Measurements from ENCODE around the gene GPR18.

DNA sequence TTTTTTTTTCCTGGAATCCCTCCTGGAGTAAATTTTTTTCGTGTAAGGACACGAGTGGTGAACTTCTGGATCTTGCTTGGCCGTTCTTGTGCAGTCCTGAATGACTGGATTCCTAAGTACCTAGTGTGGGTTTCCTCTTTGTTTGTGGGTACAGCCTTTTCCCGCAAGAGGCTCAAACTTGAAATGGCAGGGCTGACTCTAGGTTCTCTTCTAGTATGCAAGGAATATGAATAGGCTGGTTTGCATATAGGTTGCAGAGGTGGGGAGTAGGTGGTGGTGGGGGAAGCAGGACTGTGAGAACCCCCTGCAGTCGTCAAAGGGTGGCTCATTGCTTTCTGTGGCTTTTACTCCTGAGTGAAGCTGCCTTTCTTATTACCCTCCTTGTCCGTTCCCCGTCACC is 43.9 kb downstream of the GPR18 start:
- TF ChIP-seq, protein P1, sequence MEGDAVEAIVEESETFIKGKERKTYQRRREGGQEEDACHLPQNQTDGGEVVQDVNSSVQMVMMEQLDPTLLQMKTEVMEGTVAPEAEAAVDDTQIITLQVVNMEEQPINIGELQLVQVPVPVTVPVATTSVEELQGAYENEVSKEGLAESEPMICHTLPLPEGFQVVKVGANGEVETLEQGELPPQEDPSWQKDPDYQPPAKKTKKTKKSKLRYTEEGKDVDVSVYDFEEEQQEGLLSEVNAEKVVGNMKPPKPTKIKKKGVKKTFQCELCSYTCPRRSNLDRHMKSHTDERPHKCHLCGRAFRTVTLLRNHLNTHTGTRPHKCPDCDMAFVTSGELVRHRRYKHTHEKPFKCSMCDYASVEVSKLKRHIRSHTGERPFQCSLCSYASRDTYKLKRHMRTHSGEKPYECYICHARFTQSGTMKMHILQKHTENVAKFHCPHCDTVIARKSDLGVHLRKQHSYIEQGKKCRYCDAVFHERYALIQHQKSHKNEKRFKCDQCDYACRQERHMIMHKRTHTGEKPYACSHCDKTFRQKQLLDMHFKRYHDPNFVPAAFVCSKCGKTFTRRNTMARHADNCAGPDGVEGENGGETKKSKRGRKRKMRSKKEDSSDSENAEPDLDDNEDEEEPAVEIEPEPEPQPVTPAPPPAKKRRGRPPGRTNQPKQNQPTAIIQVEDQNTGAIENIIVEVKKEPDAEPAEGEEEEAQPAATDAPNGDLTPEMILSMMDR (IDR thresholded peaks at IDR 0.05; ENCODE audit: insufficient read depth, low read length, poor library complexity, severe bottlenecking), result no peak
- no peak for TF ChIP-seq EZH2phosphoT487 (conservative IDR thresholded peaks at IDR 0.05; ENCODE audit: low read length)
